Measurements from ENCODE around the gene CDKN2AIPNL. TPM values are rescaled to one million over a fixed set of nuclear protein-coding genes. Genes with fewer than 3 reads are reported as not detected.
A peak's percentile ranks its signal among the peaks of the same experiment; 100 is the strongest.

Gene CDKN2AIPNL
- total RNA-seq, 1 experiment from 2014 or later = 82.4 TPM

DNA sequence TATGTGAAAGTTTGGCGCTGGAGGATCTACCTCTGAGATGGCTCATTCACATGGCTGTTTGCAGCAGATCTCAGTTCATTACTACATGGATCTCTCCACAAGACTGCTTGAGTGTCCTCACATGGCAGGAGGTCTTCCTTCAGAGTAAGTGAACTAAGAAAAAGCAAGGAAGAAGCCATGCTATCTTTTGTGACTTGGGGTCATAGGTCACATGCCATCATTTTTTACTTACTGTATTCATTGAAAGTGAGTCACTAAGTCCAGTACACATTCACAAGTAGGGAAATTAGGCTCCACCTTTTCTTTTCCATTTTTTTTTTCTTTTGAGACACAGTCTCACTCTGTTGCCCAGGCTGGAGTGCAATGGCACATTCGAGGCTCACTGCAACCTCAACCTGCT, 8.7 kb upstream of the CDKN2AIPNL start:
- H3K9me3 Mint-ChIP-seq (ENCODE audit: unreplicated experiment) = peaks cover 8% of the 10 kb centered on the region
- CTCF ChIA-PET = interaction anchor here (0.6 kb wide), 1 partner anchor 380 kb away, joined by 3 read pairs; no protein-coding TSS in a partner anchor
- BruUV-seq (replicated peaks) = no TSS peak
- H3K4me3 Mint-ChIP-seq (ENCODE audit: unreplicated experiment) = no peak overlapping the region
- peaks cover 6% of the 10 kb centered on the region for H3K36me3 Mint-ChIP-seq (ENCODE audit: insufficient read depth, unreplicated experiment)
- H3K27me3 Mint-ChIP-seq (ENCODE audit: insufficient read depth, unreplicated experiment) = no peaks in the 10 kb centered on the region
- DNase-seq (ENCODE audit: unreplicated experiment) = no peak
- TF ChIP-seq, protein P1, sequence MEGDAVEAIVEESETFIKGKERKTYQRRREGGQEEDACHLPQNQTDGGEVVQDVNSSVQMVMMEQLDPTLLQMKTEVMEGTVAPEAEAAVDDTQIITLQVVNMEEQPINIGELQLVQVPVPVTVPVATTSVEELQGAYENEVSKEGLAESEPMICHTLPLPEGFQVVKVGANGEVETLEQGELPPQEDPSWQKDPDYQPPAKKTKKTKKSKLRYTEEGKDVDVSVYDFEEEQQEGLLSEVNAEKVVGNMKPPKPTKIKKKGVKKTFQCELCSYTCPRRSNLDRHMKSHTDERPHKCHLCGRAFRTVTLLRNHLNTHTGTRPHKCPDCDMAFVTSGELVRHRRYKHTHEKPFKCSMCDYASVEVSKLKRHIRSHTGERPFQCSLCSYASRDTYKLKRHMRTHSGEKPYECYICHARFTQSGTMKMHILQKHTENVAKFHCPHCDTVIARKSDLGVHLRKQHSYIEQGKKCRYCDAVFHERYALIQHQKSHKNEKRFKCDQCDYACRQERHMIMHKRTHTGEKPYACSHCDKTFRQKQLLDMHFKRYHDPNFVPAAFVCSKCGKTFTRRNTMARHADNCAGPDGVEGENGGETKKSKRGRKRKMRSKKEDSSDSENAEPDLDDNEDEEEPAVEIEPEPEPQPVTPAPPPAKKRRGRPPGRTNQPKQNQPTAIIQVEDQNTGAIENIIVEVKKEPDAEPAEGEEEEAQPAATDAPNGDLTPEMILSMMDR (IDR thresholded peaks at IDR 0.05; ENCODE audit: unreplicated experiment) = no peak
- H3K4me1 Mint-ChIP-seq (ENCODE audit: insufficient read depth, unreplicated experiment) = no peaks in the 10 kb centered on the region
- POLR2A ChIA-PET = interaction anchor here (0.8 to 0.9 kb wide), 2 partner anchors 50 to 82 kb away, joined by 5 to 6 read pairs; no protein-coding TSS in a partner anchor
- no peak overlapping the region for H3K27ac Mint-ChIP-seq (ENCODE audit: low read depth, unreplicated experiment)
- intact Hi-C loops (cut with micrococcal nuclease) = no loop called here

DNA sequence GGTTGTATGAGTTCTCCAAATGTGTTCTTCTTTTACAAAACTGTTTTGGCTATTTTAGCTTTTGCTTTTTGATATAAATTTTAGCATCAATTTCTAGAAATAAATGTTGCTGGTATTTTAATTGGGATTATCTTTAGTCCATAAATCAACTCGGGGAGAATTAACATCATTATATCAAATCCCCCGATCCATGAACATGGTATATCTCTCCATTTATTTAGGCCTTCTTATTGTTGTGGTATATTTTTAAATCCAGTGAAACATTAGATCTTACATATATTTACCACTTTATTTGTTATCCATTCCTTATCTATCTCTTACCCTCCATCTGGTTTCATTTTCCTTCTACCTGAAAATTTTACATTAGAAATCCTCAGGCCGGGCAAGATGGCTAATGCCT, 7.3 kb upstream of the CDKN2AIPNL start:
- Mint-ChIP-seq H3K36me3 (ENCODE audit: insufficient read depth, unreplicated experiment) (peaks cover 6% of the 10 kb centered on the region), H3K4me1 (ENCODE audit: insufficient read depth, unreplicated experiment) (no peaks in the 10 kb centered on the region), H3K9me3 (ENCODE audit: unreplicated experiment) (peaks cover 8% of the 10 kb centered on the region), H3K27ac (ENCODE audit: low read depth, unreplicated experiment) (no peak overlapping the region), H3K27me3 (ENCODE audit: insufficient read depth, unreplicated experiment) (no peaks in the 10 kb centered on the region), H3K4me3 (ENCODE audit: unreplicated experiment) (no peak overlapping the region)
- POLR2A ChIA-PET = interaction anchor here (0.7 to 2.7 kb wide), 8 partner anchors 8 to 88 kb away, joined by 3 to 9 read pairs (median 3); no protein-coding TSS in a partner anchor
- CTCF ChIA-PET = interaction anchor here (0.6 to 3.0 kb wide), 3 partner anchors 10 to 112 kb away, joined by 3 to 8 read pairs (median 3); no protein-coding TSS in a partner anchor
- TF ChIP-seq, protein P1 (IDR thresholded peaks at IDR 0.05; ENCODE audit: unreplicated experiment) = no peak
- no peak for DNase-seq (ENCODE audit: unreplicated experiment)
- no TSS peak for BruUV-seq (replicated peaks)
- intact Hi-C loops (cut with micrococcal nuclease) = no loop called here

DNA sequence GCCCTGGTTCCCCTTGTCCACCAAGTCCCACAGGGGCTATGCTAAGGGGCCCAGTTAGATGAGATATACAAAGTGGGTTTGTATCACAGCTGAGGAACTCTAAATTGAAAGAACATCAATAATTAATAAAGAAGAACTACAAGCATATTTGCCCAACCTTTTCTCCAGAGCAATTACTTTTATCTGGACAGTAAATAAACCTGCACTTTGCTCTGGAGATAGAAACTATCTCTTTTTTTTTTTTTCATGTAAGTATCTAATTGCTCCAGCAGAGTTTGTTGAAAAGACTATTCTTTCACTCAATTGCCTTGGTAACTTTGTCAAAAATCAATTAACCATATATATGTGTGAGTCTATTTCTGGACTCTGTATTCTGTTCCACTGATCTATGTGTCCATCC, 6.0 kb upstream of the CDKN2AIPNL start:
- Mint-ChIP-seq H3K4me3 (ENCODE audit: unreplicated experiment) (no peak overlapping the region), H3K36me3 (ENCODE audit: insufficient read depth, unreplicated experiment) (peaks cover 6% of the 10 kb centered on the region), H3K9me3 (ENCODE audit: unreplicated experiment) (peaks cover 8% of the 10 kb centered on the region), H3K27ac (ENCODE audit: low read depth, unreplicated experiment) (no peak overlapping the region), H3K27me3 (ENCODE audit: insufficient read depth, unreplicated experiment) (no peaks in the 10 kb centered on the region), H3K4me1 (ENCODE audit: insufficient read depth, unreplicated experiment) (peaks cover 1% of the 10 kb centered on the region)
- TF ChIP-seq, protein P1 (IDR thresholded peaks at IDR 0.05; ENCODE audit: unreplicated experiment) = no peak
- CTCF ChIA-PET = interaction anchor here (0.7 to 3.0 kb wide), 4 partner anchors 9 to 170 kb away, joined by 3 to 8 read pairs (median 3); no protein-coding TSS in a partner anchor
- POLR2A ChIA-PET = interaction anchor here (0.7 to 2.7 kb wide), 5 partner anchors 11 to 49 kb away, joined by 3 to 9 read pairs (median 4); no protein-coding TSS in a partner anchor
- intact Hi-C loops (cut with micrococcal nuclease) = no loop called here
- no peak for DNase-seq (ENCODE audit: unreplicated experiment)
- no TSS peak for BruUV-seq (replicated peaks)

DNA sequence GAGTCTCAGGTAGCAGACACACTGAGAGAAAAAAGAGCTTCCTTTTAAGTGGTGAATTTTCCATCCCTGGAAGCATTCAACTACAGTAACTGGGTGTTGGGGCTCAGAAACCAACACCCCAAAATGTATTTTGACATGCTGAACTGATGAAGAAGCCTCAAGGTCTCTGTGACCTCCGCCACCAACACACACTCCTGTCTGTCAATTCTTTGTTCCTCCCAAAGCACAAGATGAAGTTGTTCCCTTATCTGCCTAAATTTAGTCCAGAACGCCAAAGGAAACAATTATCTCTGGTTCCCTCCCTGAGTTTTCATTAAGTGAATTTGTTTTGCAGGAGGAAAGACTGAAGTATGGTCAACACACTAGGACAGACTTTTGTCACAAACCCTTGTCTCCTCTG, 1.4 kb upstream of the CDKN2AIPNL start:
- no peak overlapping the region for H3K4me3 Mint-ChIP-seq (ENCODE audit: unreplicated experiment)
- peaks cover 14% of the 10 kb centered on the region for H3K36me3 Mint-ChIP-seq (ENCODE audit: insufficient read depth, unreplicated experiment)
- H3K27me3 Mint-ChIP-seq (ENCODE audit: insufficient read depth, unreplicated experiment) = no peaks in the 10 kb centered on the region
- BruUV-seq (replicated peaks) = no TSS peak
- CTCF ChIA-PET = interaction anchor here (0.6 to 8.5 kb wide), 10 partner anchors 24 to 183 kb away, joined by 3 to 86 read pairs (median 13); no protein-coding TSS in a partner anchor
- intact Hi-C loops (cut with micrococcal nuclease) = loop anchor here (2.0 kb wide), 1 partner anchor 42 kb away; the partner anchor contains the start of gene UBE2B
- no peaks in the 10 kb centered on the region for H3K9me3 Mint-ChIP-seq (ENCODE audit: unreplicated experiment)
- peak overlapping the region; percentile 91 for H3K27ac Mint-ChIP-seq (ENCODE audit: low read depth, unreplicated experiment)
- POLR2A ChIA-PET = interaction anchor here (0.6 to 8.3 kb wide), 13 partner anchors 16 to 188 kb away, joined by 3 to 125 read pairs (median 19); partner anchors contain the start of genes JADE2 and UBE2B
- no peak for DNase-seq (ENCODE audit: unreplicated experiment)
- peaks cover 31% of the 10 kb centered on the region for H3K4me1 Mint-ChIP-seq (ENCODE audit: insufficient read depth, unreplicated experiment)
- TF ChIP-seq, protein P1 (IDR thresholded peaks at IDR 0.05; ENCODE audit: unreplicated experiment) = no peak

Measured in MCF 10A (cell line).